Esophagus muscularis mucosa (tissue), 4 donors: ENCODE data around the gene CCDC80.

Experiments used
- CTCF ChIP-seq, 3 experiments: fragments of 200-600 bp in 2 of 3; fragments of 450-650 bp in 1 of 3; sonication (generic) in 2 of 3; IDR thresholded peaks; one replicate each; pipeline ENCODE4 v1.5.1; 2017 to 2019; ENCODE audit warnings: antibody characterized with exemption in 3 of 3, mild to moderate bottlenecking in 2 of 3, moderate library complexity in 1 of 3
- EP300 ChIP-seq: sonication (generic); formaldehyde crosslinking; IDR thresholded peaks from one replicate; pipeline ENCODE4 v1.6.1; 2017; ENCODE audit warnings: antibody characterized with exemption
- POLR2A ChIP-seq: fragments of 450-650 bp; IDR thresholded peaks from one replicate; pipeline ENCODE4 v1.6.1; 2017; ENCODE audit warnings: antibody characterized with exemption, moderate library complexity, mild to moderate bottlenecking, low read depth

DNA sequence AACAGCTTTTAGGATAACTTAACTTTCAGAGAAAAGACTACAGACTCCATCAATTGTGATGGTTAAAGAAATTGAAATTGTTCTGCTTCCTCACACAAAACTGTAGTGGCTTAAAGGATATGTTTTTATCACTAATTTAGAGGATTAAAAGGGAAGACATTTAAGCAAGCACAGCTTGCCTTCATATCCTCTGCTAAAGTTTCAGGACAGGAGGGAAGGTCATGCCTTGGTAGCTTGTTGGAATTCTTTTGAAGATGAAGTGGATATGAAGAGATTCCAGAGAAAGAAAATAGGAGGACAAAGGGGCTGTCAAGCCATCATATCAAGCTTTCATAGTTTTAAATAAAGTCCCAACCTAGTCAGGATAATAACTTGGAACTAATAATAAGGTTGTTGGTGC, 33.1 kb downstream of the CCDC80 start:
- TF ChIP-seq POLR2A (no peak), CTCF (IDR thresholded peaks at IDR 0.05) (no peak), EP300 (no peak)
